GM18861 (cell line): ENCODE results near the gene ZNF280D.
"Not testable (repeated sequence)": the region's sequence is repeated elsewhere in the genome, so short reads cannot be mapped to it uniquely, and the experiment has no call there.

Experiments used
- ATAC-seq: cut with Tn5 transposase; IDR thresholded peaks from one replicate; pipeline ENCODE4 v1.9.1; 2021; ENCODE audit not compliant: unreplicated experiment

ZNF280D gene

GRCh38 chr15:56733136-56734012, at the start of gene ZNF280D:
TSS of gene ZNF280D (minus strand) at chr15:56733509. CDS start at chr15:56707109, 26,400 bp downstream.
- ATAC-seq: peak; percentile 62

GRCh38 chr15:56782306-56782705, 49.0 kb upstream of the ZNF280D start:
- ATAC-seq: no peak

GRCh38 chr15:56781666-56782065, 48.4 kb upstream of the ZNF280D start:
- ATAC-seq: no peak

DNA sequence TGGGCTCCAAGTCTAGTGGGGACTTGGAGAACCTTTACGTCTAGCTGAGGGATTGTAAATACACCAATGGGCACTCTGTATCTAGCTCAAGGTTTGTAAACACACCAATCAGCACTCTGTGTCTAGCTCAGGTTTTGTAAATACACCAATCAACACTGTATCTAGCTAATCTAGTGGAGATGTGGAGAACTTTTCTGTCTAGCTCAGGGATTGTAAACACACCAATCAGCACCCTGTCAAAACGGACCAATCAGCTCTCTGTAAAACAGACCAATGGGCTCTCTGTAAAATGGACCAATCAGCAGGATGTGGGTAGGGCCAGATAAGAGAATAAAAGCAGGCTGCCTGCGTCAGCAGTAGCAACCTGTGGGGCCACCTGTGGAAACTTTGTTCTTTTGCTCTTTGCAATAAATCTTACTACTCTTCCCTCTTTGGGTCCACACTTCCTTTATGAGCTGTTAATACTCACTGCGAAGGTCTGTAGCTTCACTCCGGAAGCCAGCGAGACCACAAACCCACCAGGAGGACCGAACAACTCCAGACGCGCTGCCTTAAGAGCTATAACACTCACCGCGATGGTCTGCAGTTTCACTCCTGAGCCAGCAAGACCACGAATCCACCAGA, 46.9 kb upstream of the ZNF280D start:
- ATAC-seq: not testable (repeated sequence)

DNA sequence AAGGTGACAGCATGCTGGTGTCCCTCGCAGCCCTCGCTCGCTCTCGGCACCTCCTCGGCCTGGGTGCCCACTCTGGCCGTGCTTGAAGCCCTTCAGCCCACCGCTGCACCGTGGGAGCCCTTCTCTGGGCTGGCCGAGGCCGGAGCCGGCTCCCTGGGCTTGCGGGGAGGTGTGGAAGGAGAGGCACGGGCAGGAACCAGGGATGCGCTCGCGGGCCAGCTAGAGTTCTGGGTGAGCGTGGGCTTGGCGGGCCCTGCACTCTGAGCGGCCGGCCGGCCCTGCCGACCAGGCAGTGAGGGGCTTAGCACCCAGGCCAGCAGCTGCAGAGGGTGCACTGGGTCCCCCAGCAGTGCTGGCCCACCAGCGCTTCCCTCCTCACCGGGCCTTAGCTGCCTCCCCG, 46.1 kb upstream of the ZNF280D start:
- not testable (repeated sequence) for ATAC-seq

GRCh38 chr15:56778761-56779160, 45.5 kb upstream of the ZNF280D start:
- ATAC-seq: no peak

DNA sequence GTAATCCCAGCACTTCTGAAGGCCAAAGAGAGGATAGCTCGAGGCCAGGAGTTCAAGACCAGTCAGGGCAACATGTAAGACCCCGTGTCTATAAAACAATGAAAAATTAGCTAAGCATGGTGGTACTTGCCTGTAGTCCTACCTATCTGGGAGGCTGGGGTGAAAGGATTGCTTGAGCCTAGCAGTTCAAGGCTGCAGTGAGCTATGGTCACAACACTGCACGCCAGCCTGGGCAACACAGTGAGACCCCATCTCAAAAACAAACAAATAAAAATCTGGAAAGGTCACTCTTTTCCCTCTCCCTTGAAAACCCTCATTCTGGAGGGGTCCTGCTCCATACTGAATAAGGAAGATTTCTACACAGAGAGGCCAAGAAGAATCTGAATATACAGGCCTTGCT, 43.5 kb upstream of the ZNF280D start:
- ATAC-seq: no peak

DNA sequence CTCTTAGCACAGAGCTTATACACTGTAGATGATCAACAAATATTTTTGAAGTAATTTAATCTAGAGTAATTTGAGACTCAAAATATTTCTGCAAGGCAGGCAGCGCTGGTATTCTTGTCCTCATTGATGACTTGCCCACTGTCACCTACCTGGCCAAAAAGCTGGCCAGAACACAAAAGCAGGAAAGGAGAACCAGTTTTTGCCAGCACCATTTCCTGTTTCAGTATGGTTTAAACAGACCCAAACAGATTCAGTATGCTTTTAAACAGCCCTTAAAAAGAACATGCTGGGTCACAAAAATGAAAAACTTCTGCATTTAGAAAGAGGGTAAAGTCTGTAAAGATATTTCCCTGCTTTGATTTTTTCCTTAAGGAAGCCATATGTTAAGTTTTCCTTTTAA, 42.3 kb upstream of the ZNF280D start:
- no peak for ATAC-seq

GRCh38 chr15:56774356-56774755, 41.0 kb upstream of the ZNF280D start:
- no peak for ATAC-seq

- ATAC-seq: no peak
Observed at GRCh38 chr15:56772868-56773639, 39.7 kb upstream of the ZNF280D start.

GRCh38 chr15:56770173-56770572, 36.9 kb upstream of the ZNF280D start:
- ATAC-seq: no peak

GRCh38 chr15:56767315-56767714, 34.0 kb upstream of the ZNF280D start:
- ATAC-seq: no peak

- no peak for ATAC-seq
Observed at GRCh38 chr15:56765251-56765650, 31.9 kb upstream of the ZNF280D start.

DNA sequence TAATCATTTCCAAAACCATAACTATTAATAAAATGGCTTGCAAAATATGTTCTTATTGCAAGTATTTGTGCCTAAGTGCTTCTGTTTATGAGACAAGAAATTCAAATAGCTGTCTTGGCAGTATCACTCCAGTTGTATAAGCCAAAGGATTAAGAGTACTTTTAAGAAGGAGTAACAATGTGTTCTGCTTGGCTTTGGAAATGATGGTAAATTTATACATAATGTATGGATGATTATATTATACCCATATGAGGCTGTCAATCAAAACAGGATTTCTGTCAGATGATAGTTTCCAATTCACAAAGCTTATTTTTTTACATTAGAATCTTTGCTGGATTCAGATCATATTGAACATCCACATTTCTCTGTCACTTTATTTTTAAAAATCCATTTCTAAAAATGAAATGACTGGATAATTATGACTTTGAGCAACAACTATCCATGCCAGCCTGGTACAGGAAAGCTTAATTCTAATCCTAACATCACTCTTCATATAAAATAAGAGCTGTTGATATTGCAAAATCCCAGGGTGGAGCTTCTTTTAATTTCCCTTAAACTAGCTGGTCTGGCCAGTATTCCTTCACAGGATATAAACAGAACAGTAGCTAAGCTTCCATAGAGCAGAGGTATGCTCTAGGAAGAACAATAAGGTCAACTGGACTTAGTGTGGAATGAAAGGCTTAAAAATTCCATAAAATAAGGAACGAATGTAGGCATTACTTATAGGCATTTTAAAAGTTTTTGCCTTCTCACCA, 30.0 kb upstream of the ZNF280D start:
- ATAC-seq: no peak

GRCh38 chr15:56760186-56760585, 26.9 kb upstream of the ZNF280D start:
- no peak for ATAC-seq

GRCh38 chr15:56759450-56759845, 26.1 kb upstream of the ZNF280D start:
- ATAC-seq: no peak

GRCh38 chr15:56758770-56759449, 25.6 kb upstream of the ZNF280D start:
- ATAC-seq: no peak

- no peak for ATAC-seq
Observed at GRCh38 chr15:56757875-56758274, 24.6 kb upstream of the ZNF280D start.

GRCh38 chr15:56754772-56755370, 21.6 kb upstream of the ZNF280D start:
- no peak for ATAC-seq

GRCh38 chr15:56752986-56753385, 19.7 kb upstream of the ZNF280D start:
- no peak for ATAC-seq
